ENCODE results near the gene CRB3.

The CRB3 gene

GRCh38 chr19:6452899-6453298, 11.2 kb upstream of the CRB3 start:
- DNase-seq (ENCODE audit: low spot score in 2 of 2) (no peak), ATAC-seq (no peak)
- H3K4me1 Mint-ChIP-seq = peaks cover under 1% of the 10 kb centered on the region
- H3K27ac Mint-ChIP-seq = no peak overlapping the region
- no peak overlapping the region for H3K4me3 Mint-ChIP-seq
- H3K9me3 Mint-ChIP-seq = no peaks in the 10 kb centered on the region
- H3K36me3 Mint-ChIP-seq = peaks cover 22% of the 10 kb centered on the region

DNA sequence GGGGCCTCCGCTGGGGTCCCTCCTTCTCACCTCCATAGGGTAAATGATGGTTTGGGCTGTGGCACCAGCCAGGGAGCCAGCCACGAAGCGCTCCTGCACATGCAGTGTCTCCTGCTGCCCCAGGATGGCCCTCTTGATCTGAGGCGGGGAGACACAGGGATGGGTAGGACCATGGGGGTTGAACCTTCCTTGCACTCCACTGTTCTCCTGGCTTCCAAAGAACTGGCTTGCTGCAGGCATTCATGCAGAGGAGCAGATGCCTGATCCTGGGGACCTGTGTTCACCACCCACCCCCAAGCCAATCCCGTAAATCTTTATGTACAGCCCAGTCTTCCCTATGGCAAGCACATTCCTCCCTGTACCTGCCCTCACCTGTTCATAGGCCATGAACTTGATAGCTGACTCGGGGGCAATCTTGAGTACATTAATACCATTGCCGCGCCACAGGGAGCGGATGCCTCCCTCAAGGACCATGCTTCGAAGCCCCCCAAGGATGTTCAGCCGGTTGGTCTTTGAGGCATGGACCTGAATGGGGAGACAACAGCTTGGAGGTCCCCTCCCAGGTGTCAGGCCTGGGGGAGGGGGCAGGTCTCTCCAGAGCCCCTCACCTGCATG, 10.0 kb upstream of the CRB3 start:
- DNase-seq (ENCODE audit: low spot score in 2 of 2) = no peak
- Mint-ChIP-seq H3K4me3 (no peak overlapping the region), H3K9me3 (no peaks in the 10 kb centered on the region), H3K27ac (no peak overlapping the region), H3K4me1 (peaks cover 12% of the 10 kb centered on the region), H3K36me3 (peaks cover 29% of the 10 kb centered on the region)
- ATAC-seq = no peak

DNA sequence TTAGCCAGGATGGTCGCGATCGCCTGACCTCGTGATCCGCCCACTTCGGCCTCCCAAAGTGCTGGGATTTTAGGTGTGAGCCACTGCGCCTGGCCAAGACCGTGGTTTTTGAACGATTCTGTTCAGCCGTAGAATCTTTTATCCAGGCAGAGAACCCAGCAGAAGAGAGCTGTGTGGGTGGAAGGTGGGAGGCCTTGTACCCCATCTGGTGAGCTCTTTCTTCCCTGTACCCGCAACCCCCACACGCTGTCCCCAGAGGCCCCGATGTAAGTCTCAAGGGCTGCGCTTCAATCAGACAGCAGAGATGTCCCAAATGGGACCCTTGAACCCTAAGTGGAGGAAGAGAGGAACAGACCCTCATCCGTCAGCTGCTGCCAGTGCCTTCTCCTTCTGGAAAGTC, 8.1 kb upstream of the CRB3 start:
- no peak for ATAC-seq
- H3K4me3 Mint-ChIP-seq = no peak overlapping the region
- no peaks in the 10 kb centered on the region for H3K9me3 Mint-ChIP-seq
- H3K4me1 Mint-ChIP-seq = peaks cover 24% of the 10 kb centered on the region
- H3K27ac Mint-ChIP-seq = no peak overlapping the region
- DNase-seq (ENCODE audit: low spot score in 2 of 2) = no peak
- H3K36me3 Mint-ChIP-seq = peaks cover 38% of the 10 kb centered on the region

- peak overlapping the region; percentile 88 for H3K4me3 Mint-ChIP-seq
- no peak for ATAC-seq
Measured at GRCh38 chr19:6457958-6458694, 5.9 kb upstream of the CRB3 start.

GRCh38 chr19:6458695-6459261, 5.3 kb upstream of the CRB3 start:
- Mint-ChIP-seq H3K9me3 (no peaks in the 10 kb centered on the region), H3K4me3 (peak overlapping the region; percentile 88), H3K4me1 (peaks cover 25% of the 10 kb centered on the region), H3K36me3 (peaks cover 33% of the 10 kb centered on the region), H3K27ac (peak overlapping the region; percentile 66)
- no peak for ATAC-seq
- DNase-seq (ENCODE audit: low spot score in 2 of 2) = no peak

More at GRCh38 chr19:6457958-6458694, 5.9 kb upstream of the CRB3 start:
- H3K4me1 Mint-ChIP-seq = peaks cover 24% of the 10 kb centered on the region
- peaks cover 38% of the 10 kb centered on the region for H3K36me3 Mint-ChIP-seq
- no peak for DNase-seq (ENCODE audit: low spot score in 2 of 2)
- no peaks in the 10 kb centered on the region for H3K9me3 Mint-ChIP-seq
- peak overlapping the region; percentile 66 for H3K27ac Mint-ChIP-seq

GRCh38 chr19:6459262-6460098, 4.6 kb upstream of the CRB3 start, which contains the start of gene SLC25A23:
Gene SLC25A23 (minus strand): TSS chr19:6459792. CDS start chr19:6459628, 164 bp downstream.
- peak within 1 kb of the TSS; percentile 88 for H3K4me3 Mint-ChIP-seq
- no peaks in the 10 kb centered on the region for H3K9me3 Mint-ChIP-seq
- peak within 1 kb of the TSS; percentile 79 for H3K27ac Mint-ChIP-seq
- peaks cover 33% of the 10 kb centered on the region for H3K36me3 Mint-ChIP-seq
- ATAC-seq = peak; percentile 43
- peak; percentile 40 to 77 for DNase-seq (ENCODE audit: low spot score in 2 of 2)
- H3K4me1 Mint-ChIP-seq = peaks cover 32% of the 10 kb centered on the region

DNA sequence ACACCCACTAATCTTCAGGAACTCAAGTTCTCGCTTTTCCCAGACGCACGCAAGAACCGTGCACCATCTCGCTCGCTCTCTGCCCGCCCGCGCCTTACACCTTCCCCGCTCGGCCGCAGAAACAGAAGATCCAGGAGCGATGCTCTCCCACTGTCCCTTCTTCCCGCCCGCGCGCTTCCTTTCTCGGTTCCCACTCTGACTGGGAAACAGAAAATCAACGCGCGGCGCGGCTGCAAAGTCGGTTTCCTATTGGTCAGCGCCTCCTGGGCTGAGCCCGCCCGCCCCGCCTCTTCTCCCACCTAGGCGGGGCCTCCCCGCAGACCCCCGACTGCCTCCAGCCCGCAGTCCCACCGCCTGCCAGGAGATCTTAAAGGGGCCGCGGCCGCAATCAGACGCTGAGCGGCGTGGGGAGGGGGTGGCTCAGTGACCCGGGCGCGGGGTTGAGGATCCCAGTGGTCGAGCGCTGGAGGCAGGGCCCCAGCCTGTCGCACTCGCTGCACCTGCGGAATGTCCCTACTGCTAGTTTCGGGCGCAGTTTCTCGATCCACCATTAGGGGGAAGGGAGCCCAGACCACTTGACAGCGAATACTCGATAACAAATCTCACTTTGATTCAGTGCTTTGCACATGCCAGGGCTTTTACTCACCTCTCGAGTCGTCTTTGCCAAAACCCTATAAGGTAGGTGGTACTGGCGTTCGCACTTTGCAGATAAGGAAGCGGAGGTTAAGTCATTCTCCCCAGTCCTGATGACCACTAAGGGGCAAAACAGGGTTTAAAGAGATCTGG, 3.8 kb upstream of the CRB3 start:
- H3K4me3 Mint-ChIP-seq = peak overlapping the region; percentile 88

DNA sequence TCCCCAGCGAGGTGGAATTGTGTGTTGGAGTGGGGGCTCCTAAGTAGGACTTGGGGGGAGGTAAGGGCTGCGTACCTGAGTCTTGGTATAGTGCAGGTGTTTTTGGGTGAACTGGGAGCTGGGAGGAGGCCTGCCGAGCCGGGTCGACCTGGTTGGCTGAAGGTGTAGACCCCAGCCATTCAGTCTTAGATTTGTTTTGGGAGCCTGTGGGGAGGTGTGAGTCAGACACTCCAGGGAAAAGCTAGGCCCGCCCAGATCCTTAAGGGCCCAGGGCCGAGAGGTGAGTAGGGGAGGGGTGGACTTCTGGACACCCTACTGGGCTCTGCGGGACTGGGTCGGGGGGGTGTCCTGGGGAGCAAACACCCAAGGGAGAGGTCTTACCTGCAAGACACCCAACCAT, 935 bp downstream of the CRB3 start:
- ATAC-seq (no peak), DNase-seq (ENCODE audit: low spot score in 2 of 2) (no peak)
- H3K4me1 Mint-ChIP-seq = peaks cover 27% of the 10 kb centered on the region
- H3K27ac Mint-ChIP-seq = peak overlapping the region; percentile 53
- peaks cover 30% of the 10 kb centered on the region for H3K36me3 Mint-ChIP-seq
- no peak overlapping the region for H3K4me3 Mint-ChIP-seq
- no peaks in the 10 kb centered on the region for H3K9me3 Mint-ChIP-seq

More for the DNA sequence above, 3.8 kb upstream of the CRB3 start:
- H3K9me3 Mint-ChIP-seq = no peaks in the 10 kb centered on the region
- peak; percentile 88 for ATAC-seq
- peaks cover 40% of the 10 kb centered on the region for H3K4me1 Mint-ChIP-seq
- H3K27ac Mint-ChIP-seq = peak overlapping the region; percentile 79
- H3K36me3 Mint-ChIP-seq = peaks cover 33% of the 10 kb centered on the region
- peak; percentile 91 to 97 for DNase-seq (ENCODE audit: low spot score in 2 of 2)

DNA sequence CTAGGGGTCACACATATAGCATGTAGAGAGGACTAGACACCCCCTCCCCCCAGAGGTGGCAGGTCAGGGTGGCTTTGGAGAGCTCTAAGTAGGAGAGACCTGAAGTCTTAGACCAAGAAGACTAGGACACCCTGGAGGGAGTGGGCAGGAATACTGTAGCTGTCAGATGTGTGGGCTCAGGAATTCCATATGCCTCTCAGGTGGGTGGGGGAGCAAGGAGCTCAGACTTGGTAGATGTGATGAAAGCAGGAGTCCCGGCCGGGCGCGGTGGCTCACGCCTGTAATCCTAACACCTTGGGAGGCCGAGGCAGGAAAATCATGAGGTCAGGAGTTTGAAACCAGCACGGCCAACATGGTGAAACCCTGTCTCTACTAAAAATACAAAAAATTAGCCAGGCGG, 1.6 kb downstream of the CRB3 start:
- Mint-ChIP-seq H3K27ac (no peak overlapping the region), H3K4me3 (no peak overlapping the region), H3K4me1 (peaks cover 21% of the 10 kb centered on the region), H3K9me3 (no peaks in the 10 kb centered on the region), H3K36me3 (peaks cover 31% of the 10 kb centered on the region)
- no peak for DNase-seq (ENCODE audit: low spot score in 2 of 2)
- ATAC-seq = no peak

- H3K27ac Mint-ChIP-seq = no peak overlapping the region
- H3K9me3 Mint-ChIP-seq = no peaks in the 10 kb centered on the region
- H3K4me3 Mint-ChIP-seq = no peak overlapping the region
- ATAC-seq = peak; percentile 31
- no peak for DNase-seq (ENCODE audit: low spot score in 2 of 2)
- H3K36me3 Mint-ChIP-seq = peaks cover 41% of the 10 kb centered on the region
- H3K4me1 Mint-ChIP-seq = peaks cover 20% of the 10 kb centered on the region
Measured at GRCh38 chr19:6466526-6467248, 2.6 kb downstream of the CRB3 start.

DNA sequence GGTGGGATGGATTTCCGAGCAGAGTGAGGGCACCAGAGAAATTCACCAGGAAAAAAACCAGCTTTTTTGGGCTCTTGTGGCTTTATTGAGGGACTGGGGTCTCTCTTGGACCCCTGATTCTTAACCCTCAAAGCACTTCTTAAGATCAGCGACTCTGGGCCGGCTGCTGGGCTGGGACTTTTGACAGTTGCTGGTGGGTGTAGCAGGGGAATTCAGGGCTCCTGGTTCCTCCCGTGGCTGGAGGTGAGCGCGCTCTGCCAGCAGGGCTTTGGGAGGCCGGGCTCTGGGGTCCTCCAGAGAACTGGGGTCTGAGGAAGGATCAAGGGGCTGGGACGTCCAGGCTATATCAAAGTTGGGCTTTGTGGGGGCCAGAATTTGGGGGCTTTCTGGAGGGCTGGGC, 3.3 kb downstream of the CRB3 start:
- Mint-ChIP-seq H3K36me3 (peaks cover 48% of the 10 kb centered on the region), H3K4me1 (peaks cover 20% of the 10 kb centered on the region), H3K9me3 (no peaks in the 10 kb centered on the region), H3K27ac (peak overlapping the region; percentile 69), H3K4me3 (no peak overlapping the region)
- ATAC-seq (no peak), DNase-seq (ENCODE audit: low spot score in 2 of 2) (no peak)

- H3K4me3 Mint-ChIP-seq = no peak overlapping the region
- H3K9me3 Mint-ChIP-seq = no peaks in the 10 kb centered on the region
- no peak for DNase-seq (ENCODE audit: low spot score in 2 of 2)
- peaks cover 76% of the 10 kb centered on the region for H3K36me3 Mint-ChIP-seq
- no peak for ATAC-seq
- peak overlapping the region; percentile 48 for H3K27ac Mint-ChIP-seq
- H3K4me1 Mint-ChIP-seq = peaks cover 5% of the 10 kb centered on the region
Measured at GRCh38 chr19:6470173-6470572, 6.1 kb downstream of the CRB3 start.

- peaks cover 82% of the 10 kb centered on the region for H3K36me3 Mint-ChIP-seq
- no peak overlapping the region for H3K4me3 Mint-ChIP-seq
- DNase-seq (ENCODE audit: low spot score in 2 of 2) (no peak), ATAC-seq (no peak)
- no peaks in the 10 kb centered on the region for H3K9me3 Mint-ChIP-seq
- H3K4me1 Mint-ChIP-seq = peaks cover 4% of the 10 kb centered on the region
- no peak overlapping the region for H3K27ac Mint-ChIP-seq
Measured at GRCh38 chr19:6471076-6471475, 7.0 kb downstream of the CRB3 start.

GRCh38 chr19:6472713-6473112, 8.6 kb downstream of the CRB3 start:
- Mint-ChIP-seq H3K27ac (no peak overlapping the region), H3K4me1 (peaks cover 3% of the 10 kb centered on the region), H3K36me3 (peaks cover 94% of the 10 kb centered on the region), H3K4me3 (no peak overlapping the region), H3K9me3 (no peaks in the 10 kb centered on the region)
- no peak for DNase-seq (ENCODE audit: low spot score in 2 of 2)
- ATAC-seq = no peak

Measured in stimulated activated effector memory CD8-positive, alpha-beta T cell treated with anti-CD3 and anti-CD28 coated beads, Interleukin-12 subunit alpha, Interleukin-12 subunit beta, amount 100 ng/mL, for 72 hours (primary cell).